Suppressor macrophage treated with lipopolysaccharide for 1 hour (primary cell): ENCODE data around the gene PAOX.
A peak's percentile ranks its signal among the peaks of the same experiment; 100 is the strongest.

ENCODE experiments used
- DNase-seq, 3 donors: peaks; one replicate each; pipeline ENCODE4 v3.0.0-alpha.2; 2020 to 2022

Gene PAOX

GRCh38 chr10:133388236-133388972, 9.3 kb downstream of the PAOX start:
- no peak for DNase-seq

GRCh38 chr10:133388973-133389818, 10.1 kb downstream of the PAOX start:
- peak; percentile 7 to 25 (median 20) for DNase-seq

GRCh38 chr10:133390597-133391248, 11.7 kb downstream of the PAOX start:
- DNase-seq, result no peak

- no peak for DNase-seq
Measured at GRCh38 chr10:133391249-133391635, 12.2 kb downstream of the PAOX start.

- DNase-seq, result peak in 2 of 3 donors; percentile 28 to 30
Measured at GRCh38 chr10:133391761-133392518, 12.9 kb downstream of the PAOX start.

- no peak for DNase-seq
Measured at GRCh38 chr10:133393401-133394063, 14.5 kb downstream of the PAOX start.

- DNase-seq, result peak; percentile 97 to 100 (median 98)
Measured at GRCh38 chr10:133394064-133394663, 15.1 kb downstream of the PAOX start, which contains the start of gene MTG1. Gene MTG1 (plus strand): TSS chr10:133394157. CDS start chr10:133394221, 64 bp downstream.

- DNase-seq, result peak in 2 of 3 donors; percentile 14 to 44
Measured at GRCh38 chr10:133394801-133395221, 15.7 kb downstream of the PAOX start.

GRCh38 chr10:133396035-133396624, 17.1 kb downstream of the PAOX start:
- no peak for DNase-seq

GRCh38 chr10:133397938-133398337, 18.9 kb downstream of the PAOX start:
- no peak for DNase-seq

GRCh38 chr10:133399123-133399601, 20.1 kb downstream of the PAOX start:
- no peak for DNase-seq

- no peak for DNase-seq
Measured at GRCh38 chr10:133400624-133401424, 21.8 kb downstream of the PAOX start.

- no peak for DNase-seq
Measured at GRCh38 chr10:133401500-133401899, 22.4 kb downstream of the PAOX start.

GRCh38 chr10:133401981-133402725, 23.1 kb downstream of the PAOX start:
- DNase-seq, result no peak

GRCh38 chr10:133403359-133403758, 24.3 kb downstream of the PAOX start:
- no peak for DNase-seq

- peak in 2 of 3 donors; percentile 36 to 43 for DNase-seq
Measured at GRCh38 chr10:133403784-133404183, 24.7 kb downstream of the PAOX start.

GRCh38 chr10:133405272-133405671, 26.2 kb downstream of the PAOX start:
- DNase-seq, result no peak

GRCh38 chr10:133405844-133406527, 26.9 kb downstream of the PAOX start:
- DNase-seq, result no peak
